ENCODE data around the gene ALDH5A1.

Gene ALDH5A1

DNA sequence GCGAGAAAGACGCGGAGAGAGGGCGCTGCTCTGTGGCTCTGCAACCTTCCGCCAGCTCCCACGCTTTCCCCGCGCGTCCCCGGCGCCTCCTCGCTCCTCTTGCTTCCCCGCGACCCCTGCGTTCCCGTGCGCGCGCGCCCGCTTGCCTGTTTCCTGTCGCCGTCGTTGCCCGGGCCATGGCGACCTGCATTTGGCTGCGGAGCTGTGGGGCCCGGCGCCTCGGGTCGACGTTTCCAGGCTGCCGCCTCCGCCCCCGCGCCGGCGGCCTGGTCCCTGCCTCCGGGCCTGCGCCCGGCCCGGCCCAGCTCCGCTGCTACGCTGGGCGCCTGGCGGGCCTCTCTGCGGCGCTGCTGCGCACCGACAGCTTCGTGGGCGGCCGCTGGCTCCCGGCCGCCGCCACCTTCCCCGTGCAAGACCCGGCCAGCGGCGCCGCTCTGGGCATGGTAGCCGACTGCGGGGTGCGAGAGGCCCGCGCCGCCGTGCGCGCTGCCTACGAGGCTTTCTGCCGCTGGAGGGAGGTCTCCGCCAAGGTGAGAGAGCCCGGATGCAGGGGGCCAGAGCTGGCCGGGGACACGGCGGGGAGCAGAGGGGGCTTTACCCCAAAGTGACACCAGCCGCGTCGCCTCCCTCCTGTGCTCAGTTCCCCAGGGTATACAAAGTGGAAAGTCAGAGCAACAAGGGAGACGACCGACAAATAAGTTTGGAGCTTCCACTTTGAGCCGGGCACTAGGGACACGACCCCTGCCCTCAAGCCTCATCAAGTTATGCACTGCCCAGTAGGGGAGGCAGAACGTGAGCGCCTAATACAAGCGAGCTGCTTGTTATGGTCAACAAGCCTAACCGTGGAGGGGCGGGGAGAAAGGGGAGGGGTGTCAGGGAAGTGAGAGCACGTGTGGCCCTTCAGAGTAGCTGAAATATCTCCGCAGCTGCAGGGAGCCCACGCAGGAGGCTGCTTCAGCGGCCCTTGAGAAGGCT, at the start of gene ALDH5A1:
Gene ALDH5A1, plus strand, starts transcription at position 149 of the 975 bp plus-strand sequence. Its CDS starts 28 bp downstream, at position 177.
- DNase-seq (ENCODE audit: low read depth in 2 of 2) = peak; percentile 70 to 75

DNA sequence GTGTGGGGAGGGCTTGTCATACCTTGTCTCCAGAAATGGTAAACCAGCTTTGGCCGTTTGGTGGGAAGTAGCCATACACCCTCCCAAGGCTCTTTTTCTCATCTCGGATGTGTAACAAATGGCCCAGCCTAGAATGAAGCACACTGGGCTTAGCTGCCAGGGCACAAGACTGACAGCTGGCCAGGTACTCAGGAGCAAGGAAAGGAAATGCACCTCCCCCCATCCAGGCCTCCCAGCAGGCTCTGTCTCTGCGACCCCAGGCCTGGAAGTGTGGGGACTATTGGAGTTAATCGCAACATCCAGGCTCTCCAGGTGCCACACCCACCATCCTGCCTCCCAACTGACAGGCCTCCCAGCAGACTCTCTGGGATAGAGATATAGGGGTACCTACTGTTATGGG, 49.1 kb upstream of the ALDH5A1 start:
- DNase-seq (ENCODE audit: low read depth in 2 of 2) = no peak

DNA sequence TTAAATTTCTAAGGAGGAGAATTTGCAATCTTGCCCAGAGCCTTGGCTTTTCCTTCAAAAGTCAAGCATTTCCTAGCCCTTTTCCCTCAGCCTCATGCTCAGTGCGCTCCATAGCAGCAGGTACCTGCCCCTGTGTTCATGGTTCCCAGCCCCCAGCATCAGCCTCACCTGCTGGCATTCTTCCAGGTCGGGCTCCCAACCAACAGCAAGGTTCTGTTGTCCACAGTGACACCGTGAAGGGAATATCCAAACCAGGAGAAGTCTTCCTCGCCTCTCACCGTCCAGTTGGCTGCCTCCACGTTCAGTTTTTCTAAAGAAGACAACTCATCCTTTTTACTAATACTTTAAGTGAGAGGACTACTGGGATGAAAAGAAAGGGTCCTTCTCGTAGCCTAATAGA, 48.1 kb upstream of the ALDH5A1 start:
- no peak for DNase-seq (ENCODE audit: low read depth in 2 of 2)

GRCh38 chr6:24448396-24448795, 46.4 kb upstream of the ALDH5A1 start:
- no peak for DNase-seq (ENCODE audit: low read depth in 2 of 2)

DNA sequence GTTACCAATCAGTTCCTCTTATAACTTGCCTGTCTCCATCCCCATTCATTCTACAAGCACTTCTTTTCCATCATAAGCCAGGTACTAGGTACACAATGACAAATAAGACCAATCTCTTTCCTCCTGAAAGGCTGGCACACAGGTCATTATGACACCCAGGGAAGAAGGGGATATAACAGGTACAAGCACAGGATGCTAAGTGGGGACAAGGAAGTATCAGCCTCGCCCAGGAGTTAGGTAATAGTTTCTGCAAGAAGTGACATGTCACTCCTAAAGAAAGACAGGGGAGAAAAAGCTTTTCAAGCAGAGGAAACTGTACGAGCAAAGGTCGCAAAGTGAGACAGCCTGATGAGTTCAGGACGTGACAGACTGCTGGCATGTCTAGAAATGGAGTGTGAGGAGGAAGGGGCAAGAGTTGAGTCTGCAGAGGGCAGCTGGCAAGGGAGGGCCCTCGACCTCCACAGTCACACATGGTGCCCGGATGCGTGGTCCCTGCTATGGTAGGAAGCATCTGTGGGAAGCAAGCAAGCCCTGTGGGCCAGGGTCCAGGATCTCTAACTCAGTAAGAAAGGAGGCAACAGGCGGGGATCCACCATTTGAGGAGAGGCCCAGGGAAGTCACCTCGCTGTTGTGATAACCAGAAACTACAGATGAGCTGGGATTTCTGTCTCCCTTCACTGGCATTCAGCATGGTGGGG, 45.8 kb upstream of the ALDH5A1 start:
- no peak for DNase-seq (ENCODE audit: low read depth in 2 of 2)

DNA sequence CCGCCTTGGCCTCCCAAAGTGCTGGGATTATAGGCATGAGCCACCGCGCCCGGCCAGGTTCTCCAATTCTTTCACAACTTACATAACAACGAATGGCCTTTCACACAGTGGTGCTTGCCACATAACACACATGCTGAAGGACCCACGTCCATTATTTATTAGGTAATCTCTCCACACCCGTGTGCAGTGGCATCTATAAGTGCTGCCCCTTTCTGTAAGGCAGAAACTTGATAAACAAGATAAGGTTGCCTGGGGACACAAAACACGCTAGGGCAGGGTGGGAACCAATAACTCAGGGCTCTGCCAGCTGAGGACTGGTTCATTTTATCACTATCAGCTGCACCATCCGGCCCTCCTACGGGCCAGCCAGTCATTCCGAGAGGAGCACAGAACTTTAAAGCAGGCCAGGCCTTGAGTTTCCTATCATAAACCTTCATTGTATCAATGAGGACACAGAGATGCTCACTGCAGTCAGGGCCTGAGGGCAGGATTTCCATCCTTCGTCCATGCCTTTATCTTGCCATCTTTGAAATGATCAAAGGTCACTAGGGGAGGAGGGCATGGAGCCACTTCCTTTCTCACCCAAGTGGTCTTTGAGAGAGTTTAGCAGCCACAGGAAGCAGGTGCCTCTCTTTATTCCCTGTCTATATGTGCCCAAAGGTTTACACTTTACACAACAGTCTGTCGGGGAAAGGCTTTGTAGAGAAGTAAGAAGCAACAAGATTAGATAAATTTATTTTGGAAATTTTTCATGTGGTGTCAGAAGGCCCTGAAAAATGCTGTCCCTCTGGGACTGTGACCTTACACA, 43.0 kb upstream of the ALDH5A1 start:
- no peak for DNase-seq (ENCODE audit: low read depth in 2 of 2)

- DNase-seq (ENCODE audit: low read depth in 2 of 2) = no peak
Observed at GRCh38 chr6:24453921-24454320, 40.8 kb upstream of the ALDH5A1 start.

DNA sequence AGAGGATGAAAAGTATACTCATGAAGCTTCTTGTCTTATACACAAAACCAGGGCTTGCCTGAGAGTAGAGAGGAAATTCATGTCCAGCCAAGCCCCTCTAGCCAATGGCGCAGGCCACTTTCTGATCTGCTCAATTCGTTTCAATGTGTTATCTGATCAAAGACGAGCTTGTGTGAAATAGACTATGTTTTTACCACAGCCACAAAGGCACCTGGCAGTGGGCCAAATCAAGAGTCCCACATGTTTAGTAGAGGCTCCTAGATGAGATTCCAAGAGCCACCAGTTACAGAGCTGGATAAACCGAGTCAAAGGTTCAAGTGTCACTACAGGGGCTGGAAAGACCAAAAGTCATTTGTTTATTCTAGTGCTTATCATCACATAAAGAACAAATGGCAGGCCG, 40.3 kb upstream of the ALDH5A1 start:
- no peak for DNase-seq (ENCODE audit: low read depth in 2 of 2)

- no peak for DNase-seq (ENCODE audit: low read depth in 2 of 2)
Observed at GRCh38 chr6:24455061-24455460, 39.7 kb upstream of the ALDH5A1 start.

- DNase-seq (ENCODE audit: low read depth in 2 of 2) = no peak
Observed at GRCh38 chr6:24458134-24458533, 36.6 kb upstream of the ALDH5A1 start.

DNA sequence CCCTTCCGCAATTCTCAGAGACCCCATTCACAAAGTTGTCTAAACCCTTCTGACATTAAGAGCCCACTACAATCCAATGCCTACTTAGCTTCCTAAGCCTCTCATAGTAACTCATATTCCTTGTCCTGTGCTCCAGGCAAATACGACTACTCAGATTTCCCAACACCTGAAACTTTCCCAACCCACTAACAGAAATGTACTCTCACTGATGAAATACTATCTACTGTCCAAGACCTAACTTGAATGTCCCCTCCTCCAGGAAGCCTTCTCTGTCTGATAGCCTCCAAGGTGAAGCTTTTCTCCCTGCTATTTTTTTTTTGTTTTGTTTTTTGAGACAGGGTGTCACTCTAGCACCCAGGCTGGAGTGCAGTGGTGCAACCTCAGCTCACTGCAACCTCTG, 35.8 kb upstream of the ALDH5A1 start:
- no peak for DNase-seq (ENCODE audit: low read depth in 2 of 2)

- DNase-seq (ENCODE audit: low read depth in 2 of 2) = no peak
Observed at GRCh38 chr6:24460966-24461365, 33.8 kb upstream of the ALDH5A1 start.

DNA sequence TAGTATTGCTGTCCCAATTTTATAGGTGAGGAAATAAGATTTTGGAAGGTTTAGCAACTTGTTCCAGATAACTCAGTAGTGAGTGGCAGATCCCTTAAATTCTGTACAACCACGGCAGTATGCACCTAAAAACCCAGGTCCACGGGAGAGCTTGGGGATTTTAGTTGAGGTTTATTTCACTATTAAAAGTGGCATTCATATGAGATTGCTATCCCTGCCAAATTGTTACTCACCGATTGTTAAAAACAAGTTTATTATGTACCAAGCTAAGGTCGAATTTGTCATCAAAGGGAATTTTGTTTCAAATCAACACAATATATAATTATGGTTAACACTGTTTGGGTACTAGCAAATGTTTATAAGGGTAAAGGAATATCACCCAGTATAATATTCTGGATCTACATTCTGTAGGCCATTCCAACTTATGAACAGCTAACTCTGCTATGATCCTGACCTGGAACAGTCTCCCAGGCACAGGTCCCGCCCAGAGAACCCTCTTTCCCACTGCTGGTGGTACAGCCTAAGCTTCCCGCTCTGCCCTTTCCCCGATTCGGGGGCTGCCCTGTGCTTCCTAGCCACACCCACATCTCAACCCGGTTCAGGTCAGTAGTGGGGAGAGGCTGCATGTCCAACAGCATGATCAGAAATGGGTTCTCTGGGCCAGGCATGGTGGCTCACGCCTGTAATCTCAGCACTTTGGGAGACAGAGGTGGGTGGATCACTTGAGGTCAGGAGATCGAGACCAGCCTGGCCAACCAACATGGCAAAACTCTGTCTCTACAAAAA, 30.3 kb upstream of the ALDH5A1 start:
- DNase-seq (ENCODE audit: low read depth in 2 of 2) = no peak

DNA sequence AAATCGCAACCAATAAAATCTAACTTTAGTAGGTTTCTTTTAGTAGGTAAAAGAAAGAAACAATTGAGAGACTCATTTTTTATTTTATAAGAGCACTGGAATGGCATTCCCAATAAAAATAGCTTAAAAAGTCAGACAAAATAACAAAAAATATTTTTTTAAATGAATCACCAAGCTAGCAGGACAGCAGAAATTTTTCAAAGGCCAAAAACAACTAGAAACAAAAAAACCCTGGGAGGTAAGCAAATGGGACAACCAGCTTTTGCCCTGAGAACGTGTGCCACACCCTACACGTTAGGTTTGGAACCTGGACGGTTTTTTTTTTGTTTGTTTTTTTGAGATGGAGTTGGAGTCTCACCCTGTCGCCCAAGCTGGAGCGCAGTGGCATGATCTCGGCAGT, 25.0 kb upstream of the ALDH5A1 start:
- DNase-seq (ENCODE audit: low read depth in 2 of 2) = no peak

GRCh38 chr6:24472181-24472580, 22.6 kb upstream of the ALDH5A1 start:
- no peak for DNase-seq (ENCODE audit: low read depth in 2 of 2)

DNA sequence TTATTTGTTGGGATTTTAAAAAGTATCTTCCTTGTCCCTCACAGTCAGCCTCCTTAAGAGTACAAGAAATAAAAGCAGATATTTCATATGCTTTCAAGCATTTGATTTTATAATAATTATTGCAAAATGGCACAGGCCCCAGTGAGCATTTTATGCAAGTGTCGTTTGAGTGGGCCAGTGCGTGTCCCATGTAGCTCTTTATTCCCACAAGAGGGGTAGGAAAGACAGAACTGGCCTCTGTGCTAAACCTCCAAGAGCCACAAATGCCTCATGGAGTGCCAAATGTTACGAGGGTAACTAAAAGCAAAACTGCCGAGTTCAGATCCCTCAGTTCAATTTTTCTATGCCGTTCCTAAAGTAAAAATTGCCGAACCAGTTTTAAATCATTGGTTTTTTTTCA, 18.1 kb upstream of the ALDH5A1 start:
- no peak for DNase-seq (ENCODE audit: low read depth in 2 of 2)

GRCh38 chr6:24477070-24477469, 17.7 kb upstream of the ALDH5A1 start:
- no peak for DNase-seq (ENCODE audit: low read depth in 2 of 2)

- DNase-seq (ENCODE audit: low read depth in 2 of 2) = no peak
Observed at GRCh38 chr6:24478903-24479302, 15.9 kb upstream of the ALDH5A1 start.

GRCh38 chr6:24480705-24481104, 14.1 kb upstream of the ALDH5A1 start:
- DNase-seq (ENCODE audit: low read depth in 2 of 2) = no peak

- no peak for DNase-seq (ENCODE audit: low read depth in 2 of 2)
Observed at GRCh38 chr6:24481449-24481848, 13.3 kb upstream of the ALDH5A1 start.

GRCh38 chr6:24484657-24485323, 10.0 kb upstream of the ALDH5A1 start:
- DNase-seq (ENCODE audit: low read depth in 2 of 2) = no peak

Measured in stimulated activated CD4-positive, alpha-beta T cell treated with anti-CD3 and anti-CD28 coated beads, Interleukin-1b, Interleukin-23, amount 100 ng/mL, for 4 hours (primary cell).